AG09309 (cell line): ENCODE measurements around the gene CHD1.

ENCODE experiments used
- DNase-seq: peaks from one replicate; pipeline ENCODE4 v3.0.0-alpha.2; 2010; ENCODE audit warnings: low read depth
- H3K4me3 ChIP-seq: 2 replicates; pipeline ENCODE4 v1.5.1; 2011; ENCODE audit warnings: mild to moderate bottlenecking, low read depth, low read length, moderate library complexity; ENCODE audit not compliant: control insufficient read depth
- TF ChIP-seq, protein P1 (sequence below): IDR thresholded peaks from 2 replicates; pipeline ENCODE4 v1.5.1; 2011; ENCODE audit warnings: mild to moderate bottlenecking, low read depth, low read length, inconsistent platforms; ENCODE audit not compliant: insufficient read depth, control insufficient read depth; ENCODE audit errors: missing control alignments

CHD1 gene

DNA sequence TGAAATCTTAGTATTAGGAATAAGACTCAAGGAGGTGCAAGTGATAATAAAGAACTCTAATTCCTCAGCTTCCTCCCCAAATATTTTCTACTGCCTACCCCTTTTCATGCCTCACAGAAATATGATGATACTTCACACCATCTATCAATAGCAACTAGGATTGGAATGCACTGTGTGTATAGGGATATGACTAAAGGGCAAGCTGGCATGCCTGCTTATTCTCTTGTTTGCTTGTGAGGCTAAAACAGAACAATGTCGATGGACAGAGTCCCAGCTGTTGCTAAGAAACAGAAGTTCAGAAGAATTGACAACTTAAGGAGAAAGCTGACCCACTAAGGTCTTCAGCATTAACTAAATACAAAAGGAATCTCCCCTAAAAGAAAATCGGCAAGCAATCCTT is 9.7 kb upstream of the CHD1 start:
- no peak for DNase-seq
- no peak overlapping the region for H3K4me3 ChIP-seq

DNA sequence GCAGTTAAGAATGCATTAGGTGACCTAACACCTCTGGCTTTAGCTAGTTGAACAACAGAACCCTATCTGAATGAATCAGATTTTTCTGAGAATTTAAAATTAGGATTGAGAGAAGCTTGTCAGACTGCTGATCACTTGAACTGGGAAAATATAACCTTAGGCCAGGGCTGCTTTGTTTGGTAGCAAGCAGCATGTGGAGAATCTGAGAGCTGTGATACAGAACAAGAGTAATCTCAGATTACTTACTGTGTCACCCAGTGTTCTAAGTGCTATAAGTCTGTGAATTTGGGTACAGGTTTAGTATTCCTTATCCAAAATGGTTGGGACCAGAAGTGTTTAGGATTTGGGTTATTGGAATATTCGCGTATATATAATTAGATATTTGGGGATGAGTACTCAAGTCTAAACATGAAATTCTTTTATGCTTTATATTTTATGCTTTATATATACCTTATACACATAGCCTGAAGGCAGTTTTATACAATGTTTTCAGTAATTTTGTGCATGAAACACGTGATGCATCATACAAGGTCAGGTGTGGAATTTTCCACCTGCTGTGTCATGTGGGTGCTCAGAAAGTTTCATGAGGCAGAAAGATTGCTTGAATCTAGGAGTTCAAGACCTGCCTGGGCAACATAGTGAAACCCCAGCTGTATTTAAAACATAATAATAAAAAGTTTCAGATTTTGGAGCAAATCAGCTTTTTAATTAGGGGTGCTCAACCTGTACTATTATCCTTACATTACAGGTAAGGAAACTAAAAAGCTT is 8.3 kb upstream of the CHD1 start:
- H3K4me3 ChIP-seq, result no peak overlapping the region
- TF ChIP-seq, protein P1, sequence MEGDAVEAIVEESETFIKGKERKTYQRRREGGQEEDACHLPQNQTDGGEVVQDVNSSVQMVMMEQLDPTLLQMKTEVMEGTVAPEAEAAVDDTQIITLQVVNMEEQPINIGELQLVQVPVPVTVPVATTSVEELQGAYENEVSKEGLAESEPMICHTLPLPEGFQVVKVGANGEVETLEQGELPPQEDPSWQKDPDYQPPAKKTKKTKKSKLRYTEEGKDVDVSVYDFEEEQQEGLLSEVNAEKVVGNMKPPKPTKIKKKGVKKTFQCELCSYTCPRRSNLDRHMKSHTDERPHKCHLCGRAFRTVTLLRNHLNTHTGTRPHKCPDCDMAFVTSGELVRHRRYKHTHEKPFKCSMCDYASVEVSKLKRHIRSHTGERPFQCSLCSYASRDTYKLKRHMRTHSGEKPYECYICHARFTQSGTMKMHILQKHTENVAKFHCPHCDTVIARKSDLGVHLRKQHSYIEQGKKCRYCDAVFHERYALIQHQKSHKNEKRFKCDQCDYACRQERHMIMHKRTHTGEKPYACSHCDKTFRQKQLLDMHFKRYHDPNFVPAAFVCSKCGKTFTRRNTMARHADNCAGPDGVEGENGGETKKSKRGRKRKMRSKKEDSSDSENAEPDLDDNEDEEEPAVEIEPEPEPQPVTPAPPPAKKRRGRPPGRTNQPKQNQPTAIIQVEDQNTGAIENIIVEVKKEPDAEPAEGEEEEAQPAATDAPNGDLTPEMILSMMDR, result no peak

More for the DNA sequence above, 9.7 kb upstream of the CHD1 start:
- TF ChIP-seq, protein P1, result no peak

DNA sequence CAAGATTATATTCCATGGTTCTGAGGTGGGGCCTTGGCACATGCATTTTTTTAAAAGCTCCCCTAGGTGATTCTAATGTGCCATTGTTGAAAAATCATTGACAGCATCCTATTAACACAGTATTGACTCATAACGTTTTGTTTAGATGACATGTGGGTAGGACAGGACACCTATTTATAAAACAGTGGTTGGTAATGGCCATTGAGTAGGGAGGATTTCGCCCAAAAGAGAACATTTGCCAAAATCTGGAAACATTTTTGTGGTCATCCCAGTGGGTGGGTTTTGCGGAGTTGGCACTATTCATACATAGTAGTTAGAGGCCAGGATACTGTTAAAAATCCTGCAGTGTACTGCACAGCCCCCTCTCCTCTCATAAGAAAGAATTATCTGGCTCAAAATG is 6.4 kb upstream of the CHD1 start:
- DNase-seq, result no peak
- TF ChIP-seq, protein P1, result no peak
- H3K4me3 ChIP-seq, result no peak overlapping the region

More for the DNA sequence above, 8.3 kb upstream of the CHD1 start:
- no peak for DNase-seq

DNA sequence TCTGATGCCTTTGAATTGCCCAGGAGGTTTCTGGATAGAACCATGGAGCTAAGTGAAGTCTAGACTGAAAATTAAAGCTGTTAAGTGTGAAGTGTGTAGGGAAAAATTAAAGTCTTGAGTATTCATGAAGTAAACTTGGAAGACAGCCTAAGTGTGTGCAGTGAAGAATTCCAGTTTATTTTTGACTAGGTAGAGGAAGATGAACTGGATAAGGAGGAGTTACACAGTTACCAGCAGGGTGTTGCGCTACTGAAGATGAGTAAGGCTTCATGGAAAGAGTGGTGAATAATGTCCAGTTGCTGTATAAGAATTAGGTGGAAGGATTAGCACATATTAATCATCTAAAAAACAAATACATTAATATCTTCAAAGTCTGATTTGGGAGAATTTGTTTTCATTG is 5.7 kb upstream of the CHD1 start:
- TF ChIP-seq, protein P1, result no peak
- no peak for DNase-seq
- H3K4me3 ChIP-seq, result no peak overlapping the region

DNA sequence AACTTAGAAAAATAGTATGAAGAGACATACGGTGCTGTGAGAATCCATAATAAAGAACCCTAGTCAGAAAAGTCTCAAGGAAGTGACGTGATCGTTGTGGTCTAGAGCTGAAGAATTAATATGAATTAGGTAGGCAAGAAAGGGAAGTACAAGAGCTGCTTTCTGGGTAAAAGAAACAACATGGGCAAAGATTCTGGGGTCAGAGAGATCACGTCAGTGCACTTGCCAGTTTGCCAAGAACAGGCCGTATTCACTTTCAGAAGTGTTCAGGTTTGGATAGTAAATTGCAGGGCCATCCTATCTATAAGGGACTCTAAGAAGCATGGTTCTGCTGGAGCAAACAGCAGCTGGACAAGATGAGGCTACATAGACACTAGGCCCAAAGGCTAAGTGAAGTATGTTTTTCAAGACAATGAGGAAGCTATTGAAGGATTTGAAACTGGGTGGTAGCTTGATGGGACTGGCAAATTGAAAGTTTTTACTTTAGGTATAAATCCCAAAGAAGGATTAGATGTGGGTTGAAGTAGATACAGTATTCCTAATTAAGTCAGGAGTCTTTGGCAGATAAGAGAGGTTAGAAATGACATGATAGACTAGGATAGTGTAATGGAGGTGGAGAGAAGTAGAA is 4.8 kb upstream of the CHD1 start:
- H3K4me3 ChIP-seq, result no peak overlapping the region
- no peak for DNase-seq
- TF ChIP-seq, protein P1, result no peak

DNA sequence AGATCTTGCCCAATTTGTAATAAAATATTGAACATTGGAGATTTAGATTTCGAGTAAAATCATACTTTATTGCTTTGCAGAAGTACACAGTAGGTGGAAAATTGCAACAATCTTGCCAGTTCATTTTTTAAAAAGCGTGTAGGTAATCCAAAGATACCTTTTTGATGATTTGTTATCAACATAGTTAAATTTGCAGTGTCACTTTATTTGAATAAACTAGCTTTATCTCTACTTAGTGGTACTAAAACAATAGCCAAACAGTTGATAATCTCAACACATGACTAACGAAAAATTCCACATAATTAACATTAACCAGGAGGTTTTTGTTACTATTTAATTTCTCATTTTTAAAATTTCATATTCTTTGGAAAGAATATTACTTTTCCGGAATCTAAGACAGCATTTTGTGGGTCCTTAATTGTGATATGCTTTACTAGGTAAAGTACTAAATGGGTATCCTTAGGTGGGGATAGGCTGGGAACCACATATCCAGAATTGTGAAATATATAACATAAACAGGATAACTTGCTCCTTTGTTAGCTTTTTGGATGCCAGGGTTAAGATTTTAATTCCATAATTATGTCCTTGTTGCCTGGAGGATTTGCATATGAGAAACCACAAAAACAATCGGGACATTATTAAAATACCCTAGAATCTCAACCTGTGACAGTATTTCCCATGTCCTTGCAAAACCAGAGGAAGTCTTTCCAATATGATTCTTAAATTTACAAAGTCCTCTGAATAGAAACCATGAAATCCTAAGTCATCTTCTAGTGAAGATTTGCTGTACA is 2.4 kb upstream of the CHD1 start:
- DNase-seq, result no peak
- H3K4me3 ChIP-seq, result no peak overlapping the region
- TF ChIP-seq, protein P1, result no peak
